Loucy (cell line): ENCODE data around the gene CAP2.

Source experiments
- H2AFZ ChIP-seq: fragments of 200-600 bp; sonication (generic); 2 replicates; pipeline ENCODE4 v1.6.0; 2016; ENCODE audit warnings: antibody characterized with exemption, mild to moderate bottlenecking, low read length, moderate library complexity
- H3F3A ChIP-seq: fragments of 200-600 bp; 2 replicates; pipeline ENCODE4 v1.6.0; 2016; ENCODE audit warnings: antibody characterized with exemption, low read depth, mild to moderate bottlenecking
- H3K27me3 ChIP-seq: fragments of 200-600 bp; sonication (generic); 2 replicates; pipeline ENCODE4 v1.6.1; 2014; ENCODE audit warnings: low read length, mild to moderate bottlenecking; ENCODE audit not compliant: insufficient read depth, poor library complexity, severe bottlenecking
- H3K36me3 ChIP-seq: fragments of 200-600 bp; sonication (generic); 2 replicates; pipeline ENCODE4 v1.6.1; 2016; ENCODE audit warnings: low read length; ENCODE audit not compliant: insufficient read depth
- H3K4me1 ChIP-seq: fragments of 200-600 bp; sonication (generic); 2 replicates; pipeline ENCODE4 v1.5.1; 2014; ENCODE audit warnings: low read length, mild to moderate bottlenecking; ENCODE audit not compliant: insufficient read depth, poor library complexity, severe bottlenecking
- H3K4me2 ChIP-seq: fragments of 200-600 bp; sonication (generic); 2 replicates; pipeline ENCODE4 v1.6.0; 2014; ENCODE audit warnings: antibody characterized with exemption, low read length, low read depth, mild to moderate bottlenecking; ENCODE audit not compliant: poor library complexity, severe bottlenecking
- H3K4me3 ChIP-seq: fragments of 200-600 bp; sonication (generic); 2 replicates; pipeline ENCODE4 v1.5.1; 2014; ENCODE audit warnings: low read length, mild to moderate bottlenecking, mixed read lengths; ENCODE audit not compliant: poor library complexity, severe bottlenecking
- H3K79me2 ChIP-seq: fragments of 200-600 bp; sonication (generic); 2 replicates; pipeline ENCODE4 v1.6.1; 2014; ENCODE audit warnings: low read length; ENCODE audit not compliant: insufficient read depth
- H3K9ac ChIP-seq: fragments of 200-600 bp; sonication (generic); 2 replicates; pipeline ENCODE4 v1.6.0; 2014; ENCODE audit warnings: mild to moderate bottlenecking, low read depth, low read length, moderate library complexity; ENCODE audit not compliant: poor library complexity, severe bottlenecking
- H3K9me2 ChIP-seq: fragments of 200-600 bp; sonication (generic); replicated peaks from 2 replicates; pipeline ENCODE4 v1.6.1; 2016; ENCODE audit warnings: low read depth, low read length, mixed read lengths
- H3K9me3 ChIP-seq: fragments of 200-600 bp; sonication (generic); 2 replicates; pipeline ENCODE4 v1.6.1; 2014; ENCODE audit warnings: mild to moderate bottlenecking, antibody characterized with exemption, low read length, low read depth; ENCODE audit not compliant: insufficient read depth
- H4K20me1 ChIP-seq: fragments of 200-600 bp; sonication (generic); 2 replicates; pipeline ENCODE4 v1.6.0; 2014; ENCODE audit warnings: antibody characterized with exemption, low read length, mild to moderate bottlenecking; ENCODE audit not compliant: insufficient read depth, poor library complexity, severe bottlenecking
- EZH2phosphoT487 ChIP-seq: fragments of 200-600 bp; IDR thresholded peaks from 2 replicates; pipeline ENCODE4 v1.6.1; 2018; ENCODE audit warnings: antibody characterized with exemption, mild to moderate bottlenecking, moderate library complexity, borderline replicate concordance
- TF ChIP-seq, protein P1 (sequence below): fragments of 200-600 bp; sonication (generic); conservative IDR thresholded peaks from 2 replicates; pipeline ENCODE4 v1.5.1; 2014; ENCODE audit warnings: mild to moderate bottlenecking, antibody characterized with exemption, low read length

CAP2 gene

DNA sequence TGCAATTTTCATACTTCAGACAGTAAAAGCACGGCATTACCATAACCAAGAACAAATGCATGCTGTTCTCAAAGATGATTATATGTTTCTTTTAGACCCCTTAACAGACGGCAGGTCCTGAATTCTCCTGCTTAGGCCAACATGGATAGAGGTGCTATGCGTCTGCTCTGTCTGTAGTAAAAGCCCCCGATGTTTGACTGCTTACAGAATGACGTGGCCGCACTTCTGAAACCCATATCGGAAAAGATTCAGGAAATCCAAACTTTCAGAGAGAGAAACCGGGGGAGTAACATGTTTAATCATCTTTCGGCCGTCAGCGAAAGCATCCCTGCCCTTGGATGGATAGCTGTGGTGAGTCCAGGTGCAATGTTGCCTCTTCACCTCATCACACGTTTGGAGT lies 113.6 kb downstream of the CAP2 start:
- no peak overlapping the region for H3K9ac ChIP-seq
- no peaks in the 10 kb centered on the region for H3K9me3 ChIP-seq
- no peak overlapping the region for H3K4me2 ChIP-seq
- H2AFZ ChIP-seq = no peak overlapping the region
- no peaks in the 10 kb centered on the region for H3K79me2 ChIP-seq
- no peaks in the 10 kb centered on the region for H3K9me2 ChIP-seq
- H3F3A ChIP-seq = no peaks in the 10 kb centered on the region
- no peaks in the 10 kb centered on the region for H3K4me1 ChIP-seq
- no peaks in the 10 kb centered on the region for H3K36me3 ChIP-seq
- no peaks in the 10 kb centered on the region for H3K27me3 ChIP-seq
- no peaks in the 10 kb centered on the region for H4K20me1 ChIP-seq
- TF ChIP-seq EZH2phosphoT487 = no peak
- TF ChIP-seq, protein P1, sequence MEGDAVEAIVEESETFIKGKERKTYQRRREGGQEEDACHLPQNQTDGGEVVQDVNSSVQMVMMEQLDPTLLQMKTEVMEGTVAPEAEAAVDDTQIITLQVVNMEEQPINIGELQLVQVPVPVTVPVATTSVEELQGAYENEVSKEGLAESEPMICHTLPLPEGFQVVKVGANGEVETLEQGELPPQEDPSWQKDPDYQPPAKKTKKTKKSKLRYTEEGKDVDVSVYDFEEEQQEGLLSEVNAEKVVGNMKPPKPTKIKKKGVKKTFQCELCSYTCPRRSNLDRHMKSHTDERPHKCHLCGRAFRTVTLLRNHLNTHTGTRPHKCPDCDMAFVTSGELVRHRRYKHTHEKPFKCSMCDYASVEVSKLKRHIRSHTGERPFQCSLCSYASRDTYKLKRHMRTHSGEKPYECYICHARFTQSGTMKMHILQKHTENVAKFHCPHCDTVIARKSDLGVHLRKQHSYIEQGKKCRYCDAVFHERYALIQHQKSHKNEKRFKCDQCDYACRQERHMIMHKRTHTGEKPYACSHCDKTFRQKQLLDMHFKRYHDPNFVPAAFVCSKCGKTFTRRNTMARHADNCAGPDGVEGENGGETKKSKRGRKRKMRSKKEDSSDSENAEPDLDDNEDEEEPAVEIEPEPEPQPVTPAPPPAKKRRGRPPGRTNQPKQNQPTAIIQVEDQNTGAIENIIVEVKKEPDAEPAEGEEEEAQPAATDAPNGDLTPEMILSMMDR = no peak
- no peak overlapping the region for H3K4me3 ChIP-seq

DNA sequence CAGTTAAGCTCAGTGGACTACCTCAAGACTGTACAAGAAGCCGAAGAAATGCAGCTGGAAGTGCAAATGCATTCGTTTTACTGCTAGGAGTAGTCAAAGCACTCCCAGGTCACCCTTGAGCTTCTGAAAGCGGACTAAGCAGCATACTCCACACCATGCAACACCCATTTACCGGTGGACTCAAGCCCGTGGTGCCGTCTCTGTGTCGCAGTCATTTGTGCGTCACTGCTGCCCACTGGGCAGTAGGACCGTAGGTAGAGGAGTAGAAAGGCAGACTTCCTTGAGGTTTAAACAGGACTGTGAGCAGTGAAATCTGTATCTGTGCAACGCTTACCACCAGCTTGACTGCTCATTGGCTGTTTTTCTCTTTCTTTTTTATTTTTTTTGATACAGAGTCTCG lies 117.7 kb downstream of the CAP2 start:
- no peaks in the 10 kb centered on the region for H3K79me2 ChIP-seq
- no peaks in the 10 kb centered on the region for H4K20me1 ChIP-seq
- no peak overlapping the region for H3K4me2 ChIP-seq
- no peaks in the 10 kb centered on the region for H3K9me3 ChIP-seq
- no peaks in the 10 kb centered on the region for H3F3A ChIP-seq
- H3K4me1 ChIP-seq = no peaks in the 10 kb centered on the region
- no peaks in the 10 kb centered on the region for H3K9me2 ChIP-seq
- no peak overlapping the region for H3K4me3 ChIP-seq
- no peak overlapping the region for H2AFZ ChIP-seq
- H3K9ac ChIP-seq = no peak overlapping the region
- H3K27me3 ChIP-seq = no peaks in the 10 kb centered on the region
- H3K36me3 ChIP-seq = no peaks in the 10 kb centered on the region
- TF ChIP-seq EZH2phosphoT487 = no peak
- TF ChIP-seq, protein P1 = no peak

DNA sequence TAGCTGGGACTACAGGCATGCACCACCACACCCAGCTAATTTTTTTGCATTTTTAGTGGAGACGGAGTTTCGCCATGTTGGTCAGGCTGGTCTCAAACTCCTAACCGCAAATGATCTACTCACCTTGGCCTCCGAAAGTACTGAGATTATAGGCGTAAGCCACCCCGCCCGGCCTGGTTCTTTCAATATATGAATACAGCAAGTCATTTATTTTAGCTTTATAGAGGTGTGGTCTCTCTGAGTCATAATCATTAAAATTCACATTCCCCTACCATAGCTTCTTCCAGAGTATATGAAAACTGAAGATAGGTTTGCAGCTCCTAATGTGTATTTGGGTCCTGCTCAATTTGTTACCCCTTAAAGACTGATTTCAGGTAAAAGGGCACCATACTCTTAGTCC lies 118.2 kb downstream of the CAP2 start:
- Histone ChIP-seq H2AFZ (no peak overlapping the region), H3K27me3 (no peaks in the 10 kb centered on the region), H3K4me3 (no peak overlapping the region), H4K20me1 (no peaks in the 10 kb centered on the region), H3F3A (no peaks in the 10 kb centered on the region), H3K4me1 (no peaks in the 10 kb centered on the region), H3K9me3 (no peaks in the 10 kb centered on the region), H3K79me2 (no peaks in the 10 kb centered on the region), H3K36me3 (no peaks in the 10 kb centered on the region), H3K4me2 (no peak overlapping the region), H3K9ac (no peak overlapping the region), H3K9me2 (no peaks in the 10 kb centered on the region)
- no peak for TF ChIP-seq EZH2phosphoT487

DNA sequence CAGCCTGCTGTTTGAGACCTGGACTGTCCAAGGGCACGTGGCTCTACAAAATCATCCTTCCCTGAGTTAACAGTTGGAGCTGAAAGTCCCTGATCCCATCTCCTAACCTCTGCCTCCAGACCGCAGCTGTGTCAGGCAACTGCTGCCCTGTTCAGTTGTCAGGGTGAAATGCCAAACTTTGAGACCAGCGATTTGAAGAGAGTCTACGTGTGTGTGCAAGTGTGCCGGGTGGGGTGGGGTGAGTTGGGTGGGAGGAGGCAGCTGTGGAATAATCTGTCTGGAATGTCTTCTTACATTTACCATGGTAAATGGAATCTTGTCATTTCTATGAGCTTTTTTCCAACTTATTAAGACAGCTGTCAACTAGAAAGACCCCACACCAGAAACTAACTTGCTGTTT lies 125.7 kb downstream of the CAP2 start:
- Histone ChIP-seq H3K36me3 (no peaks in the 10 kb centered on the region), H4K20me1 (no peaks in the 10 kb centered on the region), H3K9ac (no peak overlapping the region), H3K9me3 (no peaks in the 10 kb centered on the region), H3K79me2 (no peaks in the 10 kb centered on the region), H2AFZ (no peak overlapping the region), H3K4me1 (no peaks in the 10 kb centered on the region), H3K4me3 (no peak overlapping the region), H3K4me2 (no peak overlapping the region), H3F3A (no peaks in the 10 kb centered on the region), H3K9me2 (no peaks in the 10 kb centered on the region), H3K27me3 (no peaks in the 10 kb centered on the region)
- no peak for TF ChIP-seq EZH2phosphoT487
- TF ChIP-seq, protein P1 = no peak
